ENCODE data around the gene TMEM92. TPM values are rescaled to one million over a fixed set of nuclear protein-coding genes. Genes with fewer than 3 reads are reported as not detected.

TMEM92 gene
- total RNA-seq, 2 experiments from 2014 or later, result not detected

Other genes starting within 250 kb of the TMEM92 start
- gene ITGA3, start 218.4 kb upstream of the TMEM92 start, total RNA-seq, result 1 to 10 TPM; 5.8 to 7.9 TPM
- gene PDK2, start 179.1 kb upstream of the TMEM92 start, total RNA-seq, result 10 to 100 TPM; 29.4 to 31.3 TPM
- gene SAMD14, start 144.3 kb upstream of the TMEM92 start, total RNA-seq, result under 1 TPM; 0.07 to 0.23 TPM
- 100 to 1,000 TPM; 110 to 117 TPM for gene PPP1R9B, start 123.8 kb upstream of the TMEM92 start, total RNA-seq
- gene SGCA, start 108.5 kb upstream of the TMEM92 start, total RNA-seq, result not detected
- under 1 TPM; 0.31 to 0.55 TPM for gene COL1A1, start 72.8 kb upstream of the TMEM92 start, total RNA-seq
- 10 to 100 TPM; 22.1 to 23.6 TPM for gene XYLT2, start 71.7 kb downstream of the TMEM92 start, total RNA-seq
- 10 to 100 TPM; 62.9 to 71.4 TPM for gene MRPL27, start 98.7 kb downstream of the TMEM92 start, total RNA-seq
- gene EME1, start 98.8 kb downstream of the TMEM92 start, total RNA-seq, result 10 to 100 TPM; 19.9 to 21.8 TPM
- gene LRRC59, start 123.1 kb downstream of the TMEM92 start, total RNA-seq, result 10 to 100 TPM; 60.8 to 68.5 TPM
- gene ACSF2, start 151.8 kb downstream of the TMEM92 start, total RNA-seq, result 10 to 100 TPM; 24.5 to 31.4 TPM
- not detected for gene CHAD, start 194.4 kb downstream of the TMEM92 start, total RNA-seq
- 10 to 100 TPM; 22.5 to 25.1 TPM for gene RSAD1, start 204.4 kb downstream of the TMEM92 start, total RNA-seq
- 1 to 10 TPM; 3.0 to 4.8 TPM for gene MYCBPAP, start 234.0 kb downstream of the TMEM92 start, total RNA-seq

Data from activated CD4-positive, alpha-beta T cell treated with anti-CD3 and anti-CD28 coated beads, Interleukin-2, amount 10 ng/mL, durations not matched to agents 7 days and 5 days (primary cell).